DMS153 treated with DMSO at 0.1 percent for 48 hours (cell line): Measurements from ENCODE around the gene DLG2.

Source experiments
- DNase-seq: peaks from one replicate; lab custom pipeline; 2025; ENCODE audit not compliant: unreplicated experiment; lab: John Stamatoyannopoulos, UW

The DLG2 gene

GRCh38 chr11:83918476-83918875, 1708.7 kb downstream of the DLG2 start:
- DNase-seq = no peak

- DNase-seq = no peak
These were observed 1712.1 kb downstream of the DLG2 start for GRCh38 chr11:83914995-83915394.

- no peak for DNase-seq
These were observed 1717.3 kb downstream of the DLG2 start for GRCh38 chr11:83909579-83910534.

GRCh38 chr11:83908298-83908856, 1718.8 kb downstream of the DLG2 start:
- DNase-seq = no peak

- no peak for DNase-seq
These were observed 1731.6 kb downstream of the DLG2 start for GRCh38 chr11:83895516-83895915.

GRCh38 chr11:83881428-83881827, 1745.7 kb downstream of the DLG2 start:
- DNase-seq = no peak

- DNase-seq = no peak
These were observed 1756.1 kb downstream of the DLG2 start for GRCh38 chr11:83871054-83871453.

- no peak for DNase-seq
These were observed 1760.5 kb downstream of the DLG2 start for GRCh38 chr11:83866655-83867054.

- no peak for DNase-seq
These were observed 1761.3 kb downstream of the DLG2 start for GRCh38 chr11:83865636-83866461.

GRCh38 chr11:83864412-83865057, 1762.6 kb downstream of the DLG2 start:
- DNase-seq = no peak

GRCh38 chr11:83863272-83863671, 1763.9 kb downstream of the DLG2 start:
- DNase-seq = no peak

- DNase-seq = no peak
These were observed 1764.5 kb downstream of the DLG2 start for GRCh38 chr11:83862691-83863090.

- DNase-seq = no peak
These were observed 1765.1 kb downstream of the DLG2 start for GRCh38 chr11:83862033-83862432.

GRCh38 chr11:83858694-83859093, 1768.5 kb downstream of the DLG2 start:
- DNase-seq = no peak

- DNase-seq = no peak
These were observed 1771.9 kb downstream of the DLG2 start for GRCh38 chr11:83855237-83855636.

- DNase-seq = no peak
These were observed 1774.2 kb downstream of the DLG2 start for GRCh38 chr11:83852775-83853442.

- no peak for DNase-seq
These were observed 1775.1 kb downstream of the DLG2 start for GRCh38 chr11:83852012-83852411.

- no peak for DNase-seq
These were observed 1779.6 kb downstream of the DLG2 start for GRCh38 chr11:83847467-83848034.

GRCh38 chr11:83845797-83846196, 1781.3 kb downstream of the DLG2 start:
- no peak for DNase-seq

- DNase-seq = no peak
These were observed 1786.8 kb downstream of the DLG2 start for GRCh38 chr11:83840326-83840725.
